C4-2B (cell line): Measurements from ENCODE around the gene DDOST.

ENCODE experiments used
- CTCF ChIP-seq: fragments of 450-650 bp; conservative IDR thresholded peaks from 2 replicates; pipeline ENCODE4 v1.5.1; 2017; ENCODE audit warnings: mild to moderate bottlenecking
- ZFX ChIP-seq: fragments of 450-650 bp; IDR thresholded peaks from 2 replicates; pipeline ENCODE4 v1.6.1; 2017

GRCh38 chr1:20640183-20640597 lies 21.0 kb downstream of the DDOST start:
- peak; percentile 79 for TF ChIP-seq CTCF
- TF ChIP-seq ZFX: no peak
